ENCODE measurements around the gene TMPRSS7. TPM values are rescaled to one million over a fixed set of nuclear protein-coding genes. Genes with fewer than 3 reads are reported as not detected.

TMPRSS7 gene
- total RNA-seq, 4 donors from 2014 or later: not detected

- TF ChIP-seq CTCF (IDR thresholded peaks at IDR 0.05) (no peak), EP300 (IDR thresholded peaks at IDR 0.05) (no peak), POLR2A (IDR thresholded peaks at IDR 0.05) (no peak), POLR2AphosphoS5 (IDR thresholded peaks at IDR 0.05) (no peak)
- H3K36me3 ChIP-seq: no peaks in the 10 kb centered on the region
- H3K4me1 ChIP-seq: no peaks in the 10 kb centered on the region
- no peaks in the 10 kb centered on the region for H3K27me3 ChIP-seq
- no peaks in the 10 kb centered on the region for H3K9me3 ChIP-seq
- H3K4me3 ChIP-seq: no peak overlapping the region
- WGBS, 2 donors (ENCODE audit: low coverage in 1 of 2): 100% methylated on average over 1 of the region's 2 CpGs
- no peak for ATAC-seq
- H3K27ac ChIP-seq: no peak overlapping the region
These were observed 67.4 kb downstream of the TMPRSS7 start for GRCh38 chr3:112101916-112102315.

- 81 to 100% methylated on average over 1 to 2 of the region's 2 CpGs for WGBS, 2 donors (ENCODE audit: low coverage in 1 of 2)
- no peak overlapping the region for H3K27ac ChIP-seq
- H3K36me3 ChIP-seq: no peaks in the 10 kb centered on the region
- H3K4me1 ChIP-seq: no peaks in the 10 kb centered on the region
- H3K4me3 ChIP-seq: no peak overlapping the region
- no peaks in the 10 kb centered on the region for H3K9me3 ChIP-seq
- no peak for ATAC-seq
- H3K27me3 ChIP-seq: no peaks in the 10 kb centered on the region
- TF ChIP-seq POLR2A (IDR thresholded peaks at IDR 0.05): no peak
- no peak for TF ChIP-seq POLR2AphosphoS5 (IDR thresholded peaks at IDR 0.05)
- TF ChIP-seq CTCF (IDR thresholded peaks at IDR 0.05): no peak
- no peak for TF ChIP-seq EP300 (IDR thresholded peaks at IDR 0.05)
These were observed 70.2 kb downstream of the TMPRSS7 start for GRCh38 chr3:112104774-112105173.

GRCh38 chr3:112109322-112109721 is 74.8 kb downstream of the TMPRSS7 start:
- no peak overlapping the region for H3K27ac ChIP-seq
- no peaks in the 10 kb centered on the region for H3K27me3 ChIP-seq
- TF ChIP-seq EP300 (IDR thresholded peaks at IDR 0.05) (no peak), POLR2AphosphoS5 (IDR thresholded peaks at IDR 0.05) (no peak), CTCF (IDR thresholded peaks at IDR 0.05) (no peak), POLR2A (IDR thresholded peaks at IDR 0.05) (no peak)
- no peak for ATAC-seq
- H3K4me1 ChIP-seq: no peaks in the 10 kb centered on the region
- H3K4me3 ChIP-seq: no peak overlapping the region
- H3K9me3 ChIP-seq: no peaks in the 10 kb centered on the region
- 51 to 73% methylated on average over 4 of the region's 5 CpGs for WGBS, 2 donors (ENCODE audit: low coverage in 1 of 2)
- no peaks in the 10 kb centered on the region for H3K36me3 ChIP-seq

GRCh38 chr3:112111785-112112402 is 77.4 kb downstream of the TMPRSS7 start:
- H3K36me3 ChIP-seq: no peaks in the 10 kb centered on the region
- TF ChIP-seq EP300 (IDR thresholded peaks at IDR 0.05) (no peak), CTCF (IDR thresholded peaks at IDR 0.05) (peak in 3 of 4 experiments; percentile 22 to 59 (median 24))
- H3K27ac ChIP-seq: no peak overlapping the region
- H3K4me1 ChIP-seq: no peaks in the 10 kb centered on the region
- no peaks in the 10 kb centered on the region for H3K27me3 ChIP-seq
- WGBS, 2 donors (ENCODE audit: low coverage in 1 of 2): 39% methylated on average over 3 of the region's 3 CpGs; no CpG with 5 or more reads in 1 of the 2 donors
- no peak overlapping the region for H3K4me3 ChIP-seq
- no peak for ATAC-seq
- no peaks in the 10 kb centered on the region for H3K9me3 ChIP-seq

GRCh38 chr3:112114576-112115160 is 80.1 kb downstream of the TMPRSS7 start:
- TF ChIP-seq CTCF (IDR thresholded peaks at IDR 0.05): no peak
- Histone ChIP-seq H3K4me3 (no peak overlapping the region), H3K27ac (no peak overlapping the region), H3K27me3 (no peaks in the 10 kb centered on the region), H3K4me1 (no peaks in the 10 kb centered on the region), H3K9me3 (no peaks in the 10 kb centered on the region), H3K36me3 (no peaks in the 10 kb centered on the region)
- no peak for ATAC-seq
- 88 to 97% methylated on average over 3 to 5 of the region's 6 CpGs for WGBS, 2 donors (ENCODE audit: low coverage in 1 of 2)
